ENCODE measurements around the gene SPNS2. TPM values are rescaled to one million over a fixed set of nuclear protein-coding genes. Genes with fewer than 3 reads are reported as not detected.

Gene SPNS2
- total RNA-seq, 1 donor from 2014 or later: 18.6 TPM

GRCh38 chr17:4548061-4548461, 49.4 kb downstream of the SPNS2 start:
- DNase-seq (ENCODE audit: low spot score): no peak

GRCh38 chr17:4548721-4549531, 50.2 kb downstream of the SPNS2 start:
- no peak for DNase-seq (ENCODE audit: low spot score)

- no peak for DNase-seq (ENCODE audit: low spot score)
These were observed 51.3 kb downstream of the SPNS2 start for GRCh38 chr17:4549781-4550533.

- no peak for DNase-seq (ENCODE audit: low spot score)
These were observed 51.9 kb downstream of the SPNS2 start for GRCh38 chr17:4550534-4551039.

- no peak for DNase-seq (ENCODE audit: low spot score)
These were observed 52.5 kb downstream of the SPNS2 start for GRCh38 chr17:4551141-4551540.

GRCh38 chr17:4551796-4552525, 53.3 kb downstream of the SPNS2 start:
- DNase-seq (ENCODE audit: low spot score): no peak

- DNase-seq (ENCODE audit: low spot score): no peak
These were observed 55.0 kb downstream of the SPNS2 start for GRCh38 chr17:4553669-4554068.

GRCh38 chr17:4554441-4554996, 55.8 kb downstream of the SPNS2 start:
- DNase-seq (ENCODE audit: low spot score): no peak

GRCh38 chr17:4554997-4555799, 56.5 kb downstream of the SPNS2 start, which contains the start of gene MYBBP1A:
Gene MYBBP1A (minus strand): TSS chr17:4555384. CDS start chr17:4555324, 60 bp downstream.
- DNase-seq (ENCODE audit: low spot score): peak; percentile 99

GRCh38 chr17:4555873-4556759, 57.4 kb downstream of the SPNS2 start:
- DNase-seq (ENCODE audit: low spot score): no peak

- DNase-seq (ENCODE audit: low spot score): no peak
These were observed 58.3 kb downstream of the SPNS2 start for GRCh38 chr17:4556996-4557395.

GRCh38 chr17:4557626-4558346, 59.1 kb downstream of the SPNS2 start:
- no peak for DNase-seq (ENCODE audit: low spot score)

GRCh38 chr17:4558347-4558971, 59.8 kb downstream of the SPNS2 start:
- DNase-seq (ENCODE audit: low spot score): no peak

GRCh38 chr17:4559139-4559791, 60.6 kb downstream of the SPNS2 start:
- no peak for DNase-seq (ENCODE audit: low spot score)

- DNase-seq (ENCODE audit: low spot score): no peak
These were observed 61.3 kb downstream of the SPNS2 start for GRCh38 chr17:4559966-4560365.

GRCh38 chr17:4560421-4560820, 61.7 kb downstream of the SPNS2 start, which contains the start of gene GGT6:
Gene GGT6 (minus strand): TSS chr17:4560577. CDS start chr17:4560521, 56 bp downstream.
- no peak for DNase-seq (ENCODE audit: low spot score)

GRCh38 chr17:4560837-4561256, 62.2 kb downstream of the SPNS2 start:
- no peak for DNase-seq (ENCODE audit: low spot score)

Data from mesenteric fat pad (tissue), 1 donor.